Suprapubic skin (tissue), 4 donors: ENCODE measurements around the gene VPREB1. TPM values are rescaled to one million over a fixed set of nuclear protein-coding genes. Genes with fewer than 3 reads are reported as not detected.
"Not testable (repeated sequence)": the region's sequence is repeated elsewhere in the genome, so short reads cannot be mapped to it uniquely, and the experiment has no call there.

ENCODE experiments used
- DNase-seq, 2 donors: peaks; one replicate each; pipeline ENCODE4 v3.0.0-alpha.2; 2019; ENCODE audit warnings: low spot score in 2 of 2
- H3K27ac ChIP-seq: fragments of 200-600 bp; sonication (generic); one replicate; pipeline ENCODE4 v1.5.1; 2019
- H3K27me3 ChIP-seq: fragments of 200-600 bp; sonication (generic); one replicate; pipeline ENCODE4 v1.5.1; 2019
- H3K36me3 ChIP-seq: fragments of 200-600 bp; sonication (generic); one replicate; pipeline ENCODE4 v1.5.1; 2019
- H3K4me1 ChIP-seq: fragments of 200-600 bp; sonication (generic); one replicate; pipeline ENCODE4 v1.5.1; 2019
- H3K4me3 ChIP-seq: fragments of 200-600 bp; sonication (generic); one replicate; pipeline ENCODE4 v1.5.1; 2019; ENCODE audit warnings: mild to moderate bottlenecking
- H3K9me3 ChIP-seq: fragments of 200-600 bp; sonication (generic); one replicate; pipeline ENCODE4 v1.5.1; 2019
- EP300 ChIP-seq: sonication (generic); formaldehyde crosslinking; IDR thresholded peaks from one replicate; pipeline ENCODE4 v1.6.1; 2017; ENCODE audit warnings: antibody characterized with exemption
- POLR2A ChIP-seq, 2 donors: fragments of 450-650 bp; IDR thresholded peaks; one replicate each; pipeline ENCODE4 v1.6.1; 2017; ENCODE audit warnings: antibody characterized with exemption in 2 of 2, mild to moderate bottlenecking in 2 of 2, moderate library complexity in 2 of 2
- POLR2AphosphoS5 ChIP-seq, 3 donors: sonication (generic); formaldehyde crosslinking; IDR thresholded peaks; one replicate each; pipeline ENCODE4 v1.6.1; 2017; ENCODE audit warnings: antibody characterized with exemption in 3 of 3
- WGBS: methylation state at CpG from one replicate; pipeline ENCODE4 v1.1.5; 2018; 5-methylcytosine and 5-hydroxymethylcytosine counted together
- total RNA-seq, 4 donors: library from RNA; depleted of rRNA; stranded (reverse); fragments of >200 nt; gene quantifications; one replicate each; pipeline ENCODE4 v1.1.0, GENCODE V29; 2016
- TF ChIP-seq, protein P1 (sequence below), 2 donors: fragments of 200-600 bp in 1 of 2; fragments of 450-650 bp in 1 of 2; sonication (generic) in 1 of 2; IDR thresholded peaks; one replicate each; pipeline ENCODE4 v1.5.1; 2016 to 2019; ENCODE audit warnings: antibody characterized with exemption in 2 of 2, mild to moderate bottlenecking in 1 of 2, moderate library complexity in 1 of 2

VPREB1 gene
- total RNA-seq, 4 donors from 2014 or later = not detected

DNA sequence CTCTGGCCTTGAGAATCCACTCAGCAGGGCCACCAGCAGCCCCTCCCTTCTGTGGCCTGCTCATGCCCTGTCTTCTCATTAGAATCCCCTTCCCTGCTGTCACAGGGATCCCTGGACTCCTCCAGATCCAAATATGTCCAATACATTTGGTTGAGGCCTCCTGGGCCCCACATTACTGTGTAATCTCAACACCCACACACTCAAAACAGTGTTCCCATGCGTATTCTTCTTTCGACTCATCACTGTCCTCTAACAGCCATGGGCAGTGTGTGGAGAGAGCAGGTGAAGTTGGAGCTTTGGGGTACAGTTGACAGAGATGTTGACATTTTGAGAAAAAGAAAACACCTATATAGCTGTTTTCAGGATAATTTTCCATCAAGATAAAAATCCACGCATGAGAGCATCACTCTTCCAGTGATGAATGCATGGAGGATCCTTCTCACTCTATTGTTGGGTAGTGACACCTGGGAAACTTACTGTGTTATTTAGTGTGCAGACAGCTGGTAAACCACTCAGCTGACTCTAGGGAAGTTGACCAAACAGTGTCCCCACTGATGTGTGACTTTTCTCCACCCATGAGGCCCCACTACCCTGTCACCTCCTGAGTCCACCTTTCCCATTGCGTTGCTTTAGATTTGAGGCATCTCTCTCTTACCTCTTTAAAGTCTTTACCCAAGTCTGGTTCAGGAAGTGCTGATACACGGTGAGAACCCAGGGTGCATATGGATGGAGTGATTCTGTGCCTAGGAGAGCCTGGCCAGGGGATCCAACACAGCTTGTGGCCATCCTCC is 28.7 kb upstream of the VPREB1 start:
- WGBS = 85% methylated on average over 5 of the region's 5 CpGs
- H3K27me3 ChIP-seq = peaks cover 9% of the 10 kb centered on the region
- H3K36me3 ChIP-seq = no peaks in the 10 kb centered on the region
- no peaks in the 10 kb centered on the region for H3K9me3 ChIP-seq
- TF ChIP-seq POLR2A (IDR thresholded peaks at IDR 0.05) (no peak), POLR2AphosphoS5 (IDR thresholded peaks at IDR 0.05) (no peak), EP300 (no peak)
- TF ChIP-seq, protein P1, sequence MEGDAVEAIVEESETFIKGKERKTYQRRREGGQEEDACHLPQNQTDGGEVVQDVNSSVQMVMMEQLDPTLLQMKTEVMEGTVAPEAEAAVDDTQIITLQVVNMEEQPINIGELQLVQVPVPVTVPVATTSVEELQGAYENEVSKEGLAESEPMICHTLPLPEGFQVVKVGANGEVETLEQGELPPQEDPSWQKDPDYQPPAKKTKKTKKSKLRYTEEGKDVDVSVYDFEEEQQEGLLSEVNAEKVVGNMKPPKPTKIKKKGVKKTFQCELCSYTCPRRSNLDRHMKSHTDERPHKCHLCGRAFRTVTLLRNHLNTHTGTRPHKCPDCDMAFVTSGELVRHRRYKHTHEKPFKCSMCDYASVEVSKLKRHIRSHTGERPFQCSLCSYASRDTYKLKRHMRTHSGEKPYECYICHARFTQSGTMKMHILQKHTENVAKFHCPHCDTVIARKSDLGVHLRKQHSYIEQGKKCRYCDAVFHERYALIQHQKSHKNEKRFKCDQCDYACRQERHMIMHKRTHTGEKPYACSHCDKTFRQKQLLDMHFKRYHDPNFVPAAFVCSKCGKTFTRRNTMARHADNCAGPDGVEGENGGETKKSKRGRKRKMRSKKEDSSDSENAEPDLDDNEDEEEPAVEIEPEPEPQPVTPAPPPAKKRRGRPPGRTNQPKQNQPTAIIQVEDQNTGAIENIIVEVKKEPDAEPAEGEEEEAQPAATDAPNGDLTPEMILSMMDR (IDR thresholded peaks at IDR 0.05) = no peak
- no peak for DNase-seq
- no peak overlapping the region for H3K4me3 ChIP-seq
- no peaks in the 10 kb centered on the region for H3K4me1 ChIP-seq
- no peak overlapping the region for H3K27ac ChIP-seq

DNA sequence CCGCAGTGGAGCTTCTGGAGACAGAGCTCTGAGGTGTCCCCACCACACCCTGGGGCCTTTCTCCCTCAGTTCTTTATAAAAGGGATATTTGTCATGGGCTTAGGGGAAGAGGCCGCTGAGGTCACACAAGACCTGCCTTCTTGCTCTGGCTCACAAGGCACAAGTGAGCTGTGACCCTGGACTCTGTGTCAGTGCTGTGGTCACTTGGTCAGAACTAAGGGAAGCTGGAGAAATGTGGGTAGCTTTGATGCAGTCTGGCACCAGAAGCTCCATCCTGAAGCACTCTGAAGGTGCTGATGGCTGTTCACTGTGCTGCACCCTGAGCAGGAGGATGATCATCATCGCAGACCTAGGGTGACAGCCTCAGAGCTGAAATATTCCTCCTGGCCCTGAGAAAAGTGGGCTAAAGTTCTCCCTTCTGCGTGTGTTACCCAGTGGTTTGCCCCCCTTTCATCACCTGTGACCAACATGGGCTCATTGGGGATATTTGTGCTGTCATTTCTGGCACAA is 28.1 kb upstream of the VPREB1 start:
- no peaks in the 10 kb centered on the region for H3K36me3 ChIP-seq
- WGBS = 89% methylated on average over 3 of the region's 4 CpGs
- TF ChIP-seq POLR2A (IDR thresholded peaks at IDR 0.05) (no peak), EP300 (no peak), POLR2AphosphoS5 (IDR thresholded peaks at IDR 0.05) (no peak)
- TF ChIP-seq, protein P1 (IDR thresholded peaks at IDR 0.05) = no peak
- DNase-seq = no peak
- H3K4me3 ChIP-seq = no peak overlapping the region
- H3K27ac ChIP-seq = no peak overlapping the region
- H3K4me1 ChIP-seq = no peaks in the 10 kb centered on the region
- H3K27me3 ChIP-seq = peaks cover 2% of the 10 kb centered on the region
- no peaks in the 10 kb centered on the region for H3K9me3 ChIP-seq

DNA sequence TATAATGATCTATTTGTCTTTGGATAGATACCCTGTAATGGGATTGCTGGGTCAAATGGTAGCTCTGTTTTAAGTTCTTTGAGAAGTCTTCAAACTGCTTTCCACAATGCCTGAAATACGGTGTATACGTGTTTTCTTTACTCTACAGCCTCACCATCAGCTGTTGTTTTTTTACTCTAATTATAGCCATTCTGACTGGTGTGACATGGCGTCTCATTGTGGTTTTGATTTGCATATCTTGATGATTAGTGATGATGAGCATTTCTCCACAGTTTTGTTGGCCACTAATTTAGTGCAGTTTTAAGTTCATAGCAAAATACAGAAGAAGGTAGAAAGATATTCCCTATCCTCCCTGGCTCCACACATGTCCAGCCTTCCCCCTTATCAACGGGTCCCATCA is 26.3 kb upstream of the VPREB1 start:
- 21% methylated on average over 4 of the region's 4 CpGs for WGBS
- H3K9me3 ChIP-seq = no peaks in the 10 kb centered on the region
- no peaks in the 10 kb centered on the region for H3K4me1 ChIP-seq
- no peak for TF ChIP-seq EP300
- TF ChIP-seq POLR2A (IDR thresholded peaks at IDR 0.05) = no peak
- no peak for TF ChIP-seq POLR2AphosphoS5 (IDR thresholded peaks at IDR 0.05)
- TF ChIP-seq, protein P1 (IDR thresholded peaks at IDR 0.05) = no peak
- H3K4me3 ChIP-seq = no peak overlapping the region
- no peaks in the 10 kb centered on the region for H3K36me3 ChIP-seq
- DNase-seq = no peak
- H3K27me3 ChIP-seq = no peaks in the 10 kb centered on the region
- H3K27ac ChIP-seq = no peak overlapping the region

DNA sequence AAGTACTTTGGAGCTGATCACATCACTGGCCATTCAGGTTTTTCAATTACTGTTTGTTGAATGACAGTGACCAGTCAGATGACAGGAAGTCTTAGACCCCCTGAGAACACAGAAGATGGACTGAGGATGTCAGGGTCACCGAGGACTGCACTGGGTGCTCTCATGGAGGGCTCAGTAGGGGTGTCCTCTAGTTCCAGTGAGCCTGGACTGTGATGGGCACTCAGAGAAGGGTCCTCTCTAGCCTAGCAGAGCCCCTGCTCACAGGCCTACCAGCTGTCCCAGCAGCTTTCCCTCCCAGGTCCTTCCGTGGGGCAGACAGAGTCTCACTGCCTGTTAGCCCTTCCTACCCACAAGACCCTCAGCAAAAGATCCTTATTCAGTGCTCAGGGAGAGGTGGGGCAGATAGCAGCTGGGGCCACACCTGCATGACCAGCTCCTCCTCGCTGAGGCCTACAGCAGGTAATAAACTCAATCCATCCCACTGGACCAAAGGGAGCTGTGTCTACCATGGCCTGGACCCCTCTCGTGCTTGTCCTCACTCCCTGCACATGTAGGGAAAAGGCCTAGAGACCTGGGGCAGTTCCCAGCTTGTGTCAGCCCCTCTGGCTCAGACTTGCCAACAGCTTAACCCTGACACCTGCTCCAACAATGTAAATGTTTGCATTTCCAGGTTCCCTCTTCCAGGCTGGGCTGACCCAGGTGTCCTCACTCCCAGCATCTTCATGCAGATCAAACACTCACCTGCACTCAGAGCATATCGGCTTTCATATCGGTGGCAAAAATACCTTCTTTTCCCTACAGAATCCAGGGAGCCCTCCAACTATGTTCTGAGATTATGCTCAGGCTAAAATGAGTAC is 25.2 kb upstream of the VPREB1 start:
- no peaks in the 10 kb centered on the region for H3K4me1 ChIP-seq

DNA sequence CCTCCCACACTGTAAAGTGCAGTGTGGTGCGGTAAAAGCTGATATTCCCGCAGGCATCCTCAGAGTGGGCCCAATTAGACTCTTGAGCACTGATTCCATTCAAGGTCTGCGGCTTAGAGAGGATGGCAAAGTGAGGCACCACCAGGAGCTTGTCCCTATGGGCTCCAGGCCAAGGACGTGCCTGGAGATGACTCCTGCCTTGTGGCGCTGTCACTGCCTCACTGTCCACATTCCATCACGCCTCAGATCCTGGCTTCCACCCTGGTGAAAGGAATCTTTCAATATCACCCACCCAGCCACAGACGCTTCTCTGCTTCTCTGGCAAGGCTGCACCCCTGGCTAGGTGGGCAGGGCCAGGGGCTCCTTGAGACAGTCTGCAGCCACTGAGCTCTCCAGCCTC is 23.5 kb upstream of the VPREB1 start:
- no CpG with 5 or more reads among the region's 7 CpGs for WGBS
- H3K9me3 ChIP-seq = not testable (repeated sequence)

More for the DNA sequence above, 25.2 kb upstream of the VPREB1 start:
- TF ChIP-seq, protein P1 (IDR thresholded peaks at IDR 0.05) = no peak
- no peak for TF ChIP-seq POLR2A (IDR thresholded peaks at IDR 0.05)
- no peaks in the 10 kb centered on the region for H3K36me3 ChIP-seq
- no peaks in the 10 kb centered on the region for H3K27me3 ChIP-seq
- WGBS = 86% methylated on average over 4 of the region's 6 CpGs
- DNase-seq = no peak
- H3K27ac ChIP-seq = no peak overlapping the region
- H3K4me3 ChIP-seq = no peak overlapping the region
- no peaks in the 10 kb centered on the region for H3K9me3 ChIP-seq

More for the DNA sequence above, 23.5 kb upstream of the VPREB1 start:
- not testable (repeated sequence) for H3K27me3 ChIP-seq, H3K4me1 ChIP-seq, H3K36me3 ChIP-seq, H3K27ac ChIP-seq, DNase-seq, H3K4me3 ChIP-seq
